Measurements from ENCODE around the gene IFI27. TPM values are rescaled to one million over a fixed set of nuclear protein-coding genes. Genes with fewer than 3 reads are reported as not detected.

The IFI27 gene
- total RNA-seq, 1 experiment from 2014 or later = 4.9 TPM

GRCh38 chr14:94126800-94127199, 16.3 kb downstream of the IFI27 start:
- CTCF ChIA-PET = interaction anchor here (1.5 kb wide), 1 partner anchor 10 kb away, joined by 4 read pairs; no protein-coding TSS in a partner anchor
- intact Hi-C loops (cut with micrococcal nuclease; ENCODE audit: unreplicated experiment) = no loop called here
- no peaks in the 10 kb centered on the region for H3K36me3 ChIP-seq (ENCODE audit: insufficient read depth, low read length, poor library complexity, severe bottlenecking)
- no peak overlapping the region for H3K4me3 ChIP-seq (ENCODE audit: low read depth, low read length, poor library complexity, severe bottlenecking)
- no peaks in the 10 kb centered on the region for H3K27me3 ChIP-seq (replicated peaks; ENCODE audit: insufficient read depth, low read depth, low read length, poor library complexity)
- TF ChIP-seq CTCF (conservative IDR thresholded peaks at IDR 0.05; ENCODE audit: low read depth, low read length) (no peak), EZH2 (IDR thresholded peaks at IDR 0.05; ENCODE audit: borderline replicate concordance, low read depth, low read length, poor library complexity, severe bottlenecking) (no peak)
- POLR2A ChIA-PET (ENCODE audit: low non-redundant PET) = no interaction called here
- H3K4me1 ChIP-seq (ENCODE audit: insufficient read depth, low read length, poor library complexity, severe bottlenecking) = peaks cover 5% of the 10 kb centered on the region
- DNase-seq (ENCODE audit: low spot score) = no peak
- no peaks in the 10 kb centered on the region for H3K9me3 ChIP-seq (ENCODE audit: low read depth, low read length, poor library complexity, severe bottlenecking)
- H3K27ac ChIP-seq (ENCODE audit: low read depth, low read length, poor library complexity, severe bottlenecking) = no peak overlapping the region
- no TSS peak for BruUV-seq (replicated peaks)

GRCh38 chr14:94127330-94127729, 16.8 kb downstream of the IFI27 start:
- DNase-seq (ENCODE audit: low spot score) = no peak

GRCh38 chr14:94128216-94128839, 17.8 kb downstream of the IFI27 start:
- BruUV-seq (replicated peaks) = no TSS peak
- H3K27me3 ChIP-seq (replicated peaks; ENCODE audit: insufficient read depth, low read depth, low read length, poor library complexity) = no peaks in the 10 kb centered on the region
- intact Hi-C loops (cut with micrococcal nuclease; ENCODE audit: unreplicated experiment) = no loop called here
- ChIA-PET CTCF (interaction anchor here (1.5 kb wide), 1 partner anchor 8 kb away, joined by 4 read pairs; no protein-coding TSS in a partner anchor), POLR2A (ENCODE audit: low non-redundant PET) (interaction anchor here (0.6 kb wide), 2 partner anchors 1611 to 1876 kb away, joined by 3 to 4 read pairs; no protein-coding TSS in a partner anchor)
- no peak for DNase-seq (ENCODE audit: low spot score)
- no peaks in the 10 kb centered on the region for H3K9me3 ChIP-seq (ENCODE audit: low read depth, low read length, poor library complexity, severe bottlenecking)
- H3K4me3 ChIP-seq (ENCODE audit: low read depth, low read length, poor library complexity, severe bottlenecking) = peak overlapping the region; percentile 39
- no peak for TF ChIP-seq EZH2 (IDR thresholded peaks at IDR 0.05; ENCODE audit: borderline replicate concordance, low read depth, low read length, poor library complexity, severe bottlenecking)
- TF ChIP-seq CTCF (conservative IDR thresholded peaks at IDR 0.05; ENCODE audit: low read depth, low read length) = no peak
- no peaks in the 10 kb centered on the region for H3K36me3 ChIP-seq (ENCODE audit: insufficient read depth, low read length, poor library complexity, severe bottlenecking)
- peaks cover 5% of the 10 kb centered on the region for H3K4me1 ChIP-seq (ENCODE audit: insufficient read depth, low read length, poor library complexity, severe bottlenecking)
- no peak overlapping the region for H3K27ac ChIP-seq (ENCODE audit: low read depth, low read length, poor library complexity, severe bottlenecking)

More at GRCh38 chr14:94127330-94127729, 16.8 kb downstream of the IFI27 start:
- no peaks in the 10 kb centered on the region for H3K36me3 ChIP-seq (ENCODE audit: insufficient read depth, low read length, poor library complexity, severe bottlenecking)
- H3K27me3 ChIP-seq (replicated peaks; ENCODE audit: insufficient read depth, low read depth, low read length, poor library complexity) = no peaks in the 10 kb centered on the region
- no TSS peak for BruUV-seq (replicated peaks)
- ChIA-PET POLR2A (ENCODE audit: low non-redundant PET) (no interaction called here), CTCF (interaction anchor here (1.5 kb wide), 1 partner anchor 9 kb away, joined by 4 read pairs; no protein-coding TSS in a partner anchor)
- intact Hi-C loops (cut with micrococcal nuclease; ENCODE audit: unreplicated experiment) = no loop called here
- no peak overlapping the region for H3K4me3 ChIP-seq (ENCODE audit: low read depth, low read length, poor library complexity, severe bottlenecking)
- no peaks in the 10 kb centered on the region for H3K9me3 ChIP-seq (ENCODE audit: low read depth, low read length, poor library complexity, severe bottlenecking)
- no peak overlapping the region for H3K27ac ChIP-seq (ENCODE audit: low read depth, low read length, poor library complexity, severe bottlenecking)
- TF ChIP-seq EZH2 (IDR thresholded peaks at IDR 0.05; ENCODE audit: borderline replicate concordance, low read depth, low read length, poor library complexity, severe bottlenecking) = no peak
- no peak for TF ChIP-seq CTCF (conservative IDR thresholded peaks at IDR 0.05; ENCODE audit: low read depth, low read length)
- H3K4me1 ChIP-seq (ENCODE audit: insufficient read depth, low read length, poor library complexity, severe bottlenecking) = peaks cover 5% of the 10 kb centered on the region
